IMR-90 (cell line): ENCODE data around the gene YTHDC2. TPM values are rescaled to one million over a fixed set of nuclear protein-coding genes. Genes with fewer than 3 reads are reported as not detected.

Source experiments
- ATAC-seq: fragments of 200-7000 bp; cut with Tn5 transposase; 2 replicates; pipeline ENCODE4 v1.9.1; 2020; ENCODE audit warnings: low read depth, mild to moderate bottlenecking, moderate library complexity
- BruUV-seq: library from RNA; stranded (reverse); fragments of 400-500 nt; replicated peaks from 2 replicates; lab custom pipeline; 2021; lab: Mats Ljungman, UMichigan
- CTCF ChIA-PET: fragments of 300-600 bp; formaldehyde crosslinking; extraction: SDS; loops from one replicate; lab custom pipeline; 2021; ENCODE audit warnings: antibody characterized with exemption; lab: Yijun Ruan, JAX
- POLR2A ChIA-PET: fragments of 300-600 bp; sonication (Branson Sonifier 250); formaldehyde crosslinking; loops from one replicate; lab custom pipeline; 2022; ENCODE audit warnings: antibody characterized with exemption; ENCODE audit not compliant: unreplicated experiment; lab: Charles Lee
- DNase-seq: peaks from one replicate; pipeline ENCODE4 v3.0.0; 2013
- H2AFZ ChIP-seq: replicated peaks from 2 replicates; pipeline ENCODE3; 2013; ENCODE audit warnings: low read length, mild to moderate bottlenecking; ENCODE audit not compliant: poor library complexity
- H2AK5ac ChIP-seq: 2 replicates; pipeline ENCODE4 v1.6.1; 2013; ENCODE audit warnings: low read depth, low read length, inconsistent platforms
- H2AK9ac ChIP-seq: replicated peaks from 2 replicates; pipeline ENCODE3; 2013; ENCODE audit warnings: mild to moderate bottlenecking, low read depth, low read length, moderate library complexity; ENCODE audit not compliant: poor library complexity
- H2BK120ac ChIP-seq: 2 replicates; pipeline ENCODE4 v1.6.1; 2013; ENCODE audit warnings: low read depth, low read length, inconsistent platforms
- H2BK15ac ChIP-seq: 3 replicates; pipeline ENCODE4 v1.6.1; 2013; ENCODE audit warnings: low read depth, low read length, inconsistent platforms
- H2BK20ac ChIP-seq: 2 replicates; pipeline ENCODE4 v1.6.1; 2013; ENCODE audit warnings: low read depth, mild to moderate bottlenecking, inconsistent platforms, low read length, moderate library complexity
- H2BK5ac ChIP-seq: 2 replicates; pipeline ENCODE4 v1.6.1; 2013; ENCODE audit warnings: mild to moderate bottlenecking, low read depth, low read length, inconsistent platforms; ENCODE audit not compliant: poor library complexity, severe bottlenecking
- H3K14ac ChIP-seq: replicated peaks from 2 replicates; pipeline ENCODE4 v1.6.1; 2013; ENCODE audit warnings: low read depth, low read length, inconsistent platforms
- H3K18ac ChIP-seq: 2 replicates; pipeline ENCODE4 v1.6.1; 2013; ENCODE audit warnings: low read depth, low read length, control low read depth
- H3K23ac ChIP-seq: 2 replicates; pipeline ENCODE4 v1.6.1; 2013; ENCODE audit warnings: low read depth, low read length, inconsistent platforms
- H3K27ac ChIP-seq: 2 replicates; pipeline ENCODE4 v1.5.1; 2013; ENCODE audit warnings: mild to moderate bottlenecking, control low read depth, low read length; ENCODE audit not compliant: insufficient read depth
- H3K27me3 ChIP-seq: 2 replicates; pipeline ENCODE4 v1.6.1; 2013; ENCODE audit warnings: low read length; ENCODE audit not compliant: control insufficient read depth, insufficient read depth
- H3K36me3 ChIP-seq: 2 replicates; pipeline ENCODE4 v1.6.1; 2013; ENCODE audit warnings: low read length, mixed read lengths; ENCODE audit not compliant: control insufficient read depth, insufficient read depth
- H3K4ac ChIP-seq: 2 replicates; pipeline ENCODE4 v1.6.1; 2013; ENCODE audit warnings: low read depth, low read length, inconsistent platforms
- H3K4me1 ChIP-seq: 2 replicates; pipeline ENCODE4 v1.6.1; 2013; ENCODE audit warnings: low read length, mixed read lengths; ENCODE audit not compliant: control insufficient read depth, insufficient read depth
- H3K4me2 ChIP-seq: 2 replicates; pipeline ENCODE4 v1.6.1; 2013; ENCODE audit warnings: low read depth, mild to moderate bottlenecking, control low read depth, low read length, moderate library complexity
- H3K4me3 ChIP-seq: 2 replicates; pipeline ENCODE4 v1.5.1; 2013; ENCODE audit warnings: low read depth, mild to moderate bottlenecking, control low read depth, low read length, moderate library complexity; ENCODE audit not compliant: insufficient read depth
- H3K56ac ChIP-seq: 2 replicates; pipeline ENCODE4 v1.6.1; 2013; ENCODE audit warnings: low read length, inconsistent platforms; ENCODE audit not compliant: insufficient read depth; ENCODE audit errors: extremely low read depth
- H3K79me1 ChIP-seq, 2 experiments: 2 replicates each; pipeline ENCODE4 v1.6.1; 2013; ENCODE audit warnings: low read length in 2 of 2, inconsistent platforms in 1 of 2, low read depth in 1 of 2
- H3K9ac ChIP-seq: 2 replicates; pipeline ENCODE4 v1.6.1; 2013; ENCODE audit warnings: low read depth, low read length, control low read depth
- H3K9me1 ChIP-seq: 2 replicates; pipeline ENCODE4 v1.6.1; 2013; ENCODE audit warnings: low read length, inconsistent platforms; ENCODE audit not compliant: insufficient read depth
- H3K9me3 ChIP-seq: 2 replicates; pipeline ENCODE4 v1.6.1; 2013; ENCODE audit warnings: low read length; ENCODE audit not compliant: control insufficient read depth, insufficient read depth
- H4K20me1 ChIP-seq: 2 replicates; pipeline ENCODE4 v1.6.1; 2013; ENCODE audit warnings: low read length, inconsistent platforms; ENCODE audit not compliant: insufficient read depth
- H4K5ac ChIP-seq: 2 replicates; pipeline ENCODE4 v1.6.1; 2013; ENCODE audit warnings: mild to moderate bottlenecking, low read depth, low read length, control low read depth
- H4K8ac ChIP-seq, 2 experiments: 2 replicates each; pipeline ENCODE4 v1.6.1; 2013; ENCODE audit warnings: low read depth in 2 of 2, low read length in 2 of 2, control low read depth in 1 of 2, inconsistent platforms in 1 of 2
- H4K91ac ChIP-seq: 2 replicates; pipeline ENCODE4 v1.6.1; 2013; ENCODE audit warnings: low read depth, low read length, inconsistent platforms; ENCODE audit not compliant: insufficient read depth
- BHLHE40 ChIP-seq: fragments of 150-350 bp; IDR thresholded peaks from 2 replicates; pipeline ENCODE4 v1.6.1; 2016; ENCODE audit warnings: mild to moderate bottlenecking, low read depth, low read length
- CEBPB ChIP-seq: IDR thresholded peaks from 2 replicates; pipeline ENCODE4 v1.6.1; 2012; ENCODE audit warnings: low read depth, low read length, improper control_type of control experiment
- CHD1 ChIP-seq: IDR thresholded peaks from 2 replicates; pipeline ENCODE4 v1.6.1; 2012; ENCODE audit warnings: low read depth, low read length, improper control_type of control experiment
- CTCF ChIP-seq: conservative IDR thresholded peaks from 2 replicates; pipeline ENCODE4 v1.5.1; 2012; ENCODE audit warnings: mild to moderate bottlenecking, low read depth, low read length, improper control_type of control experiment
- ELK1 ChIP-seq: fragments of 150-350 bp; IDR thresholded peaks from 2 replicates; pipeline ENCODE4 v1.6.1; 2016; ENCODE audit warnings: low read depth, mild to moderate bottlenecking, low read length, moderate library complexity, borderline replicate concordance
- FOS ChIP-seq: fragments of 150-350 bp; IDR thresholded peaks from 2 replicates; pipeline ENCODE4 v1.6.1; 2016; ENCODE audit warnings: low read depth, low read length
- MAFK ChIP-seq: IDR thresholded peaks from 2 replicates; pipeline ENCODE4 v1.6.1; 2012; ENCODE audit warnings: low read depth, low read length, improper control_type of control experiment
- MAZ ChIP-seq: IDR thresholded peaks from 2 replicates; pipeline ENCODE4 v1.6.1; 2012; ENCODE audit warnings: low read depth, mild to moderate bottlenecking, low read length, improper control_type of control experiment, moderate library complexity, borderline replicate concordance
- MXI1 ChIP-seq: IDR thresholded peaks from 2 replicates; pipeline ENCODE4 v1.6.1; 2012; ENCODE audit warnings: low read depth, mild to moderate bottlenecking, low read length, moderate library complexity, borderline replicate concordance
- NFE2L2 ChIP-seq: fragments of 150-350 bp; IDR thresholded peaks from 2 replicates; pipeline ENCODE4 v1.6.1; 2016; ENCODE audit warnings: low read depth, mild to moderate bottlenecking, low read length
- POLR2A ChIP-seq: IDR thresholded peaks from 2 replicates; pipeline ENCODE4 v1.6.1; 2012; ENCODE audit warnings: mild to moderate bottlenecking, low read depth, low read length
- RAD21 ChIP-seq: IDR thresholded peaks from 2 replicates; pipeline ENCODE4 v1.6.1; 2012; ENCODE audit warnings: low read length, improper control_type of control experiment
- RCOR1 ChIP-seq: IDR thresholded peaks from 2 replicates; pipeline ENCODE4 v1.6.1; 2012; ENCODE audit warnings: mild to moderate bottlenecking, low read length, improper control_type of control experiment; ENCODE audit not compliant: insufficient replicate concordance
- RFX5 ChIP-seq: IDR thresholded peaks from 2 replicates; pipeline ENCODE4 v1.8.0; 2012; ENCODE audit warnings: low read depth, mild to moderate bottlenecking, low read length, moderate library complexity
- SMC3 ChIP-seq: fragments of 150-350 bp; IDR thresholded peaks from 2 replicates; pipeline ENCODE4 v1.6.1; 2016; ENCODE audit warnings: low read depth, mild to moderate bottlenecking, antibody characterized with exemption, low read length, moderate library complexity
- dilution Hi-C: fragments of 300-500 bp; cut with HindIII; formaldehyde crosslinking; loops from one replicate; pipeline ENCODE4 v1.14.3; 2018; ENCODE audit warnings: low sequenced_read_pairs; ENCODE audit not compliant: unreplicated experiment
- in situ Hi-C: fragments of 300-500 bp; cut with MboI; formaldehyde crosslinking; loops from 3 replicates; pipeline ENCODE4 v1.14.3; 2019; ENCODE audit warnings: low sequenced_read_pairs, inconsistent platforms, mixed read lengths
- intact Hi-C: fragments of 100-400 bp; cut with micrococcal nuclease; formaldehyde crosslinking; loops from 2 replicates; pipeline ENCODE4 v1.10.0; 2022
- polyA plus RNA-seq, 3 experiments: library from polyadenylated mRNA; depleted of rRNA; stranded (reverse); fragments of >200 nt; gene quantifications; 2 replicates each; pipeline ENCODE4 v1.2.3, GENCODE V29; 2012; ENCODE audit warnings: low replicate concordance in 1 of 3
- total RNA-seq: library from RNA; depleted of rRNA; stranded (reverse); fragments of >200 nt; gene quantifications from 2 replicates; pipeline ENCODE4 v1.2.3, GENCODE V29; 2012
- TF ChIP-seq, protein P1 (sequence below): fragments of 150-350 bp; IDR thresholded peaks from 2 replicates; pipeline ENCODE4 v1.6.1; 2017; ENCODE audit warnings: mild to moderate bottlenecking, antibody characterized with exemption, low read length, low read depth

YTHDC2 gene
- total and polyA plus RNA-seq, 2 of the 4 experiments (the other 2 are of a cell fraction) = 6.5 to 13.4 TPM

DNA sequence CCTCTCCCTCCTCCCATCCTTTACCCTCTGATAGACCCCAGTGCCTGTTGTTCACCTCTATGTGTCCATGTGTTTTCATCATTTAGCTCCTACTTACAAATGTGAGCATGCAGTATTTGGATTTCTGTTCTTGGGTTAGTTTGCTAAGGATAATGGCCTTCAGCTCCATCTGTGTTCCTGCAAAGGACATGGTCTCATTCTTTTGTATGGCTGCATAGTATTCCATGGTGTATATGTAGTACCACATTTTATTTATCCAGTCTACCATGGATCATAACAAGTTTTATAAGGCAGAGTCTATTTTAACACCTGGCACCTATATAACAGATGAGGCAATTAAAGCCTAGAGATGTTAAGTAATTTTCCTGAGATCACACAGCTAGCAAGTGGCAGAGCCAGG, 7.4 kb downstream of the YTHDC2 start:
- Histone ChIP-seq H4K8ac (no peak overlapping the region), H2AFZ (no peak overlapping the region), H3K9me3 (no peaks in the 10 kb centered on the region), H3K56ac (no peak overlapping the region), H2BK20ac (no peak overlapping the region), H3K79me1 (peaks cover 17 to 43% of the 10 kb centered on the region in 2 experiments; a peak in 2 of 4 replicates), H3K18ac (no peak overlapping the region), H3K4me3 (no peak overlapping the region), H3K27me3 (no peaks in the 10 kb centered on the region), H3K36me3 (peaks cover 3% of the 10 kb centered on the region; the same call in 1 of the 2 replicates), H3K4me1 (peaks cover 8% of the 10 kb centered on the region), H3K9me1 (no peaks in the 10 kb centered on the region), H4K20me1 (no peaks in the 10 kb centered on the region; the same call in 1 of the 2 replicates), H2AK5ac (no peak overlapping the region), H3K14ac (no peak overlapping the region), H2BK120ac (no peak overlapping the region), H2BK15ac (no peak overlapping the region), H3K23ac (no peak overlapping the region), H2BK5ac (no peak overlapping the region), H3K4me2 (no peak overlapping the region), H4K91ac (no peak overlapping the region), H3K9ac (no peak overlapping the region), H3K27ac (no peak overlapping the region), H4K5ac (no peak overlapping the region), H3K4ac (no peak overlapping the region), H2AK9ac (no peak overlapping the region)
- no peak for DNase-seq
- ChIA-PET CTCF (interaction anchor here (0.6 kb wide), 1 partner anchor 74 kb away, joined by 4 read pairs; no protein-coding TSS in a partner anchor), POLR2A (no interaction called here)
- TF ChIP-seq ELK1 (no peak), RAD21 (no peak), MXI1 (no peak), MAZ (no peak), CTCF (no peak), MAFK (no peak), RCOR1 (no peak), RFX5 (no peak), CEBPB (no peak), CHD1 (no peak), FOS (no peak), NFE2L2 (no peak), BHLHE40 (no peak), POLR2A (no peak), SMC3 (no peak)
- TF ChIP-seq, protein P1, sequence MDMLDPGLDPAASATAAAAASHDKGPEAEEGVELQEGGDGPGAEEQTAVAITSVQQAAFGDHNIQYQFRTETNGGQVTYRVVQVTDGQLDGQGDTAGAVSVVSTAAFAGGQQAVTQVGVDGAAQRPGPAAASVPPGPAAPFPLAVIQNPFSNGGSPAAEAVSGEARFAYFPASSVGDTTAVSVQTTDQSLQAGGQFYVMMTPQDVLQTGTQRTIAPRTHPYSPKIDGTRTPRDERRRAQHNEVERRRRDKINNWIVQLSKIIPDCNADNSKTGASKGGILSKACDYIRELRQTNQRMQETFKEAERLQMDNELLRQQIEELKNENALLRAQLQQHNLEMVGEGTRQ = no peak
- dilution Hi-C loops = no loop called here
- ATAC-seq = no peak
- in situ Hi-C loops = no loop called here
- BruUV-seq = no TSS peak
- intact Hi-C loops = no loop called here
